Muscle layer of colon (tissue), 2 donors: ENCODE measurements around the gene GREB1L.
"Not testable (repeated sequence)": the region's sequence is repeated elsewhere in the genome, so short reads cannot be mapped to it uniquely, and the experiment has no call there.

ENCODE experiments used
- H3K27ac ChIP-seq: one replicate; pipeline ENCODE4 v1.7.0; 2013; ENCODE audit warnings: low read depth, mild to moderate bottlenecking, low read length, moderate library complexity
- H3K27me3 ChIP-seq, 2 donors: one replicate each; pipeline ENCODE4 v1.7.0; 2013; ENCODE audit warnings: low read length in 2 of 2, mild to moderate bottlenecking in 2 of 2; ENCODE audit not compliant: insufficient read depth in 2 of 2, control insufficient read depth in 1 of 2
- H3K36me3 ChIP-seq: one replicate; pipeline ENCODE4 v1.7.0; 2013; ENCODE audit warnings: mild to moderate bottlenecking, low read length; ENCODE audit not compliant: insufficient read depth
- H3K4me1 ChIP-seq: one replicate; pipeline ENCODE4 v1.7.0; 2013; ENCODE audit warnings: mild to moderate bottlenecking, low read length; ENCODE audit not compliant: insufficient read depth
- H3K4me3 ChIP-seq, 2 donors: one replicate each; pipeline ENCODE4 v1.7.0; 2013; ENCODE audit warnings: low read length in 2 of 2, low read depth in 1 of 2, mild to moderate bottlenecking in 1 of 2, moderate library complexity in 1 of 2
- H3K9ac ChIP-seq: one replicate; pipeline ENCODE4 v1.7.0; 2013; ENCODE audit warnings: low read length
- H3K9me3 ChIP-seq: one replicate; pipeline ENCODE4 v1.7.0; 2013; ENCODE audit warnings: mild to moderate bottlenecking, low read length
- donor health status: abdominal sarcoma.
- donor health status: Adenocarcinoma of cecum.

The GREB1L gene

DNA sequence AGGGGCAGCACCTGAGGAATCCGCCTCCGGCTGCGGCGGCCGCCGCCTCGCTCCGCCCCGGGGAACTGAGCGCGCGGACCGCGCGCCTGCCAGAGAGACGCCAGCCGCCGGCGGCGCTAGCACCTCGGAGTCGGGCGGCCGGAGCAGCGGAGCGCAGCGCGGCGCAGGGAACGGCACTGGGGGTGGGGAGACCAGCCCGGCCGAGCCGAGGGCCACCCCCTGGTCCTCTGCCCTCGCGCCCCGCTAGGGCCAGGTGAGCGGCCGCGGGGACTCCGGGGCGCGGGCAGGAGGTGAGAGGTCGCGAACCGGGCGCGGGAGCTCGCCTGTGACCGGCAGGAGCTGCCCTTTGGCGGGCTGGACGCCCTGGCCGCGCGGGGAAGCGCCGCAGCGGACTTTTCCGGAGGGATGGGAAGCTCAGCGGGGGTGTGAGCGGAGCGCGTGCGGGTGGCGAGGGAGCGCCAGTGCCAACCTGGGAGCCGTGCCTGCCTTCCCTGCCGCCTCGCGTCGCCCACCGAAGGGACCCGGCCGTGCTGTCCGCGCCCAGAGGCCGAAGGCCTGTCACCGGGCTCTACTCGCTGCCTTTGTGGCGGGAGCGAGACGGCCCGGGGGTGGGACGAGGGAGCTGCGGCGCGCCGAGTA lies at the start of gene GREB1L:
GREB1L (plus strand) TSS at position 92 of the 639 bp plus-strand sequence. CDS start 141,287 bp downstream, outside the sequence.
- Histone ChIP-seq H3K4me1 (no peaks in the 10 kb centered on the region), H3K27ac (no peak within 1 kb of the TSS), H3K9ac (no peak within 1 kb of the TSS), H3K4me3 (peak within 1 kb of the TSS; percentile 18 to 60), H3K27me3 (peaks cover 16 to 19% of the 10 kb centered on the region in 2 donors), H3K36me3 (no peaks in the 10 kb centered on the region), H3K9me3 (no peaks in the 10 kb centered on the region)

DNA sequence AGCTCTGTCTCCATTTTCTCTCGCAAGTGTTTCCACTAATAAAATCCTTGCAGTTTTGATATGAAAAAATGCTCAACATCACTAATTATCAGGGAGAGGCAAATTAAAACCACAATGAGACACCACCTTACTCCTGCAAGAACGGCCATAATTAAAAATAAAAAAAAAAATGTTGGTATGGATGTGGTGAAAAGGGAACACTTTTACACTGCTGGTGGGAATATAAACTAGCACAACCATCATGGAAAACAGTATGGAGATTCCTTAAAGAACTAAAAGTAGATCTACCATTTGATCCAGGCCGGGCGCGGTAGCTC lies 49.8 kb upstream of the GREB1L start:
- no peaks in the 10 kb centered on the region for H3K27me3 ChIP-seq
- H3K9me3 ChIP-seq: no peaks in the 10 kb centered on the region
- H3K4me1 ChIP-seq: no peaks in the 10 kb centered on the region
- H3K36me3 ChIP-seq: no peaks in the 10 kb centered on the region
- H3K4me3 ChIP-seq: no peak overlapping the region
- H3K27ac ChIP-seq: no peak overlapping the region
- no peak overlapping the region for H3K9ac ChIP-seq

DNA sequence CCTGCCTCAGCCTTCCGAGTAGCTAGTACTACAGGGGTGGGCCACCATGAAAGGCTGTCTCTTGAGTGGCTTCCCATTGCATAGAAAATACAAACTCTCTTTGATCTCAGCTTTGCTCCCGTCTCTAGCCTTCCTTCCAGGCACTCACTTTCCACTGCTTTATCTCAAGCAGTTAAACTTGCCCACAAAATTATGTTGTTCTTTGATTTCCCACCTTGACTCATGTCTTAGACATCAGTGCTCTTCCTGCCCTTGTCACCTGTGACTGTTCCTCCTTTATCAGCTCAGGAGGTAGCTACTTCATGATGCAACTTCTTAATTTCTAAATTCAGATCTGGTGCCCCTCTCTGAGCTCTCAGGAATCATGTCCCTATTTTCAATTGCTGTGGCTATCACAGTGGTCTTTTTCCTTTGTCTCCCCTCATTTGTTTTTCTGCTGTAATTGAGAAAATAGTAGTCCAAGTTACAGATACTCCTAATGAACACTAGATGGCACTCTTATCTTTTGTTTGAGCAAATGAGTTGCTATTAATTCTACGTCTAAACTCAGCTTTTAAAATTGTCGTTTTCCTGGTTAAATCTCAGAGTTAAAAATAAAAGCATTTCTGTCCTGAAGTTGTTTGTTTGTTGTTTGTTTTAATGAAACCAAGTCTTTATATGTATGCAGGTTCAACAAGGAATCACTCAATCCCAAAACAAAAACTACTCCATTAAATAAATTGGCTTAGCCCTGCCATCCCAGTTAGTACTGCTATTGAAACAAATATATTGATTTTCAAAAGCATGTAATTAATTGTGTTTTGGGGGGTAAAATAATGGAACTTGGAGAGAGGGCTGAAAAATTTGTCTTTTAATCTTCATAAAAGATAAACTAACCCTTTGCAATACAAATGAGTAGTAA lies 46.9 kb upstream of the GREB1L start:
- Histone ChIP-seq H3K9ac (no peak overlapping the region), H3K9me3 (no peaks in the 10 kb centered on the region), H3K27ac (no peak overlapping the region), H3K4me1 (no peaks in the 10 kb centered on the region), H3K36me3 (no peaks in the 10 kb centered on the region), H3K4me3 (no peak overlapping the region), H3K27me3 (no peaks in the 10 kb centered on the region)

DNA sequence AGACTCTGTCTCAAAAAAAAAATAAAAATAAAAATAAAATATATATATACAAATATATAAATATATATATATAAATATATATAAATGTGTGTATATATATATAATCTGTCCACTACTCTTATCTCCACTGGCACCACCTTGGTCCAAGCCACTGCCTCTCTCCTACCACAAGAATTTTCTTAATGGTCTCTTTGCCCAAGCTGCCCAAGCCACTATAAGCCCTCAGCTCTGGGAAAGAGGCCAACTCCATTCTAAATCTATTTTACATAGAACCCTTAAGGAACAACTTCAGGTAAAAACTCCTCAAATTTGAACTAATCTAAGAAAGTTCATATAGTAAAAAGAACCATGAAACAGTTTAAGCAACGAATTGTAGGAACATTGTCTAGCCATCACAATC lies 45.6 kb upstream of the GREB1L start:
- H3K4me3 ChIP-seq: no peak overlapping the region
- no peaks in the 10 kb centered on the region for H3K4me1 ChIP-seq
- H3K27me3 ChIP-seq: no peaks in the 10 kb centered on the region
- no peak overlapping the region for H3K9ac ChIP-seq
- H3K9me3 ChIP-seq: no peaks in the 10 kb centered on the region
- H3K36me3 ChIP-seq: no peaks in the 10 kb centered on the region
- H3K27ac ChIP-seq: no peak overlapping the region

DNA sequence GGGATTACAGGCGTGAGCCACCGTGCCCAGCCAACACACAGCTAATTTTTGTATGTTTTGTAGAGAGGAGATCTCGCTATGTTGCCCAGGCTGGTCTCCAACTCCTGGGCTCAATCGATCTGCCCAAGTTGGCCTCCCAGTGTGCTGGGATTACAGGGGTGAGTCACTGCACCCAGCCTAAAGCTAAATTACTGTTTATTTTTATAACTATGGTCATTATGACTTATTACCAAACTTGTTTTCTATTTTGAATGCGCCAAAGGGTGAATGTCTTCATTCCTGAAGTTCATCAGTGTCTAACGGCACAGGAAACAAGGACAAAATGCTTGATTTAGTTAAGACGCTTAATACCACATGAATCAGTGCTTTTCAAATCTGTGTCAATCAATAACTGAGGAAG lies 38.9 kb upstream of the GREB1L start:
- H3K27me3 ChIP-seq: no peaks in the 10 kb centered on the region
- H3K9me3 ChIP-seq: no peaks in the 10 kb centered on the region
- H3K4me1 ChIP-seq: no peaks in the 10 kb centered on the region
- no peak overlapping the region for H3K4me3 ChIP-seq
- no peaks in the 10 kb centered on the region for H3K36me3 ChIP-seq
- H3K9ac ChIP-seq: no peak overlapping the region
- no peak overlapping the region for H3K27ac ChIP-seq

DNA sequence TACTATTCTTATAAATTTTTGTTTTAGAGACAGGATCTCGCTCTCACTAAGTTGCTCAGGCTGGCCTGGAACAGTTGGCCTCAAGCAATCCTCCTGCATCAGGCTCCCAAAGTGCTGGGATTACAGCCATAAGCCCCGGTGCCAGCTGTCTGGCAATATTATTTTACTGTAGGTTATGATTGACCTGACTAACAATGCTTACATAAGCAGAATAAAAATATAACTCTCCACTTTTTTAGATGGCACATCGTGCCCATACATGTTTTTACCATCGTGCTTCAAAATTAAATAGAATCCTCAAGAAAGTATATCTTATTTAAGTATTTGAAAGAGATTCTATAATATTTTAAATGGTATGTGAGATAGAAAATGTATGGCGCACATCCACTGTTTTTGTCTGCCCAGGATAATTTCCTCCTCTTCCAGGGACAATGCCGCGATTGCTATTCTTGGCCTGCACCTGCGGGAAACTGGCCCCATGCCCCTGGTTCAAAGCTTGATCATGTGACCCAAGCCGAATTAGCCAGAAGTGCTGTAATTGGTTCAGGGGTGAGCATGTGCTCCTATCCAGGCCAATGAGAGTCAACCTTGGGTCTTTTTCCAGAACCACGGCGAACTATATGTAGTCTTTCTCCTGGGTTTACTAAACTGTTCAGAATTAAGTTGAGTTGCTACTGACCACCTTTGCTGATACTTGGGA lies 38.3 kb upstream of the GREB1L start:
- Histone ChIP-seq H3K27ac (no peak overlapping the region), H3K9ac (no peak overlapping the region), H3K9me3 (no peaks in the 10 kb centered on the region), H3K4me1 (no peaks in the 10 kb centered on the region), H3K36me3 (no peaks in the 10 kb centered on the region), H3K27me3 (no peaks in the 10 kb centered on the region), H3K4me3 (no peak overlapping the region)

DNA sequence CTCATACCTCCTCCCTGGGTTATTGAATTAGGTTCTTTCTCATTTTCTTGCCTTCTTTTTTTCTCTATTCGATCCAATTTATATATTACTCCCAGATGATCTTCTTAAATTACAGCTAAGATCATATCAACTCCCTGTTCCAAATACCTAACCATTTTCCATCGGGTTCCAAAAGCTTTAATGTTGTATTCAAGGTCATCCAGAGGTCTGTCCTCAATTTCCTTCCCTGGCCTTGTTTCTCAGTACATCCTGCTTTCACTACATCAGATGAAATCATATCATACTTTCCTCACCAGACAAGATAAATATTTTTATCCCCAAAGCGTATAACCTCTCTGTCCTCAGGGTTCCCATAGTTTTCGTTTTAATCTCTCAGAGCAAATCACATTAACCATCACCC lies 36.3 kb upstream of the GREB1L start:
- no peak overlapping the region for H3K9ac ChIP-seq
- H3K4me3 ChIP-seq: no peak overlapping the region
- H3K36me3 ChIP-seq: no peaks in the 10 kb centered on the region
- no peak overlapping the region for H3K27ac ChIP-seq
- H3K4me1 ChIP-seq: no peaks in the 10 kb centered on the region
- H3K27me3 ChIP-seq: no peaks in the 10 kb centered on the region
- H3K9me3 ChIP-seq: no peaks in the 10 kb centered on the region

DNA sequence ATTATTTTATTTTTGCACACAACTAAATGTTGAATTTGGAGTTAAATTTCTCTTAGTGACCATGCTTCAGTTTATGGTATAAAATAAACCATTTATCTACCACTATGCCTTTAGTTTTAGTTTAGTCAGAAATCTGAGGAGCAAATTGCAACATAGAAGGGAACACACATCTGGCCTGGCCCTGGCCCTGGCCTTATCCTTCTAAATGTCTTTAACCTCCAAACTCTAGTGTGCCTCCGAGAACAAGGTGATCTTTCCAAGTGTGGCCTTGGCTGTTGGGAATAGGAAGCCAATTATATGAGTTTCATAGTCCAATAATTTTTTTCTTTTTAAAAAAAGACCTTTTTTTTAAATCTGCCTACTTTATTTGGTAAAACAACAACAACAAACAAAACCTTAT lies 31.8 kb upstream of the GREB1L start:
- H3K9ac ChIP-seq: no peak overlapping the region
- no peaks in the 10 kb centered on the region for H3K27me3 ChIP-seq
- H3K27ac ChIP-seq: no peak overlapping the region
- H3K9me3 ChIP-seq: no peaks in the 10 kb centered on the region
- no peaks in the 10 kb centered on the region for H3K4me1 ChIP-seq
- H3K4me3 ChIP-seq: no peak overlapping the region
- H3K36me3 ChIP-seq: no peaks in the 10 kb centered on the region

DNA sequence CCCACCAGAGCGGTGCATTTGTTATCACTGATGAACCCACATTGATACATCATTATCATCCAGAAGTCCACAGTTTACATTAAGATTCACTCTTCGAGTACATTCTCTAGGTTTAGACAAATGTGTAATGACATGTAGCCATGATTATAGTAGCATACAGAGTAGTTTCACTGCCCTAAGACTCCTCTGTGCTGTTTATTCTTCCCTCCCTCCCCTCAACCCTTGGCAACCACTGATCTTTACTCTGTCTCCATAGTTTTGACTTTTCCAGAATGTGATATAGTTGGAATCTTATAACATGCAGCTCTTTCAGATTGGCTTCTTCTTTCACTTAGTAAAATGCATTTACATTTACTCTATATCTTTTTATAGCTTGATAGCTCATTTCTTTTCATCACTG lies 31.2 kb upstream of the GREB1L start:
- H3K4me1 ChIP-seq: no peaks in the 10 kb centered on the region
- H3K36me3 ChIP-seq: no peaks in the 10 kb centered on the region
- H3K9me3 ChIP-seq: no peaks in the 10 kb centered on the region
- H3K27ac ChIP-seq: no peak overlapping the region
- no peaks in the 10 kb centered on the region for H3K27me3 ChIP-seq
- no peak overlapping the region for H3K9ac ChIP-seq
- H3K4me3 ChIP-seq: no peak overlapping the region

DNA sequence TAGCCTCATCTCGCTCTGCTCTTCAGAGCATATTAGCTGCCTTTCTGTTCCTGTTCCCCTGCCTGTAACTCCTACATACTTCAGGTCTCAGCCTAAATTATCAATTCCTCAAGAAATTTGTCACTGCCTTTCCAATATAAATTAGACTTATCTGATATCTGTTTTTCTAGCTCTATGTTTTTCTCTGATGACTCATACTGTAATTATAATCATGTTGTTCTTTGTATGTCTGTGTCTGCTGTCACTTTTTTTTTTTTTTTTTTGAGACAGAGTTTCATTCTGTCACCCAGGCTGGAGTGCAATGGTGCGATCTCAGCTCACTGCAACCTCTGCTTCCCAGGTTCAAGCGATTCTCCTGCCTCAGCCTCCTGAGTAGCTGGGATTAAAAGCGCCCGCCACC lies 27.6 kb upstream of the GREB1L start:
- not testable (repeated sequence) for H3K4me1 ChIP-seq, H3K9me3 ChIP-seq, H3K27ac ChIP-seq, H3K4me3 ChIP-seq, H3K36me3 ChIP-seq, H3K9ac ChIP-seq, H3K27me3 ChIP-seq

DNA sequence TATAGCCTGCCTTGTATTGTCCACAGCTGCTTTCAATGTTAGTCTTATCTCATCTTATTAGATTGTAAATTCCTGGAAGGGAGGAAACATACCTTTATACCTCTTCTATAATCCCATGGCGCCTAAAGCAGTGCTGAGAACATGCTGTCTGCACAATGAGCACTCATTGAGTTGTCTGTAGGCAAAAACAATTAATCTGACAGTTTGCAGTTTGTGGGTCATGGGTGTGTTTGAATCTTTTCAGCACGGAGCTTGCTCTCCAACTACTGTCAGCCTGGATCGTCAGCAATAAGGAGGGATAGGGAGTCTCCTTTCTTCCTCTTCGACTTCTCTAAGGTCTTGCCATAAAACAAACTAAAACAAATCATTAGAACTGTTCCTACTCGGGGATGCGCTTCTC lies 26.5 kb upstream of the GREB1L start:
- no peak overlapping the region for H3K27ac ChIP-seq
- H3K27me3 ChIP-seq: no peaks in the 10 kb centered on the region
- H3K4me3 ChIP-seq: no peak overlapping the region
- no peaks in the 10 kb centered on the region for H3K36me3 ChIP-seq
- H3K4me1 ChIP-seq: no peaks in the 10 kb centered on the region
- H3K9ac ChIP-seq: no peak overlapping the region
- no peaks in the 10 kb centered on the region for H3K9me3 ChIP-seq
